Renal pelvis (tissue), 4 donors: ENCODE data around the gene BCOR. TPM values are rescaled to one million over a fixed set of nuclear protein-coding genes. Genes with fewer than 3 reads are reported as not detected.

ENCODE experiments used
- DNase-seq: peaks from one replicate; pipeline ENCODE4 v3.0.0-alpha.2; 2013
- polyA plus RNA-seq, 3 donors: library from polyadenylated mRNA; unstranded; fragments of 120-200 nt; gene quantifications; one replicate each; pipeline ENCODE4 v1.2.1, GENCODE V29; 2013; ENCODE audit not compliant: insufficient read length in 3 of 3

BCOR gene
- polyA plus RNA-seq, 3 donors: 51.6 to 53.9 (median 53.3) TPM

DNA sequence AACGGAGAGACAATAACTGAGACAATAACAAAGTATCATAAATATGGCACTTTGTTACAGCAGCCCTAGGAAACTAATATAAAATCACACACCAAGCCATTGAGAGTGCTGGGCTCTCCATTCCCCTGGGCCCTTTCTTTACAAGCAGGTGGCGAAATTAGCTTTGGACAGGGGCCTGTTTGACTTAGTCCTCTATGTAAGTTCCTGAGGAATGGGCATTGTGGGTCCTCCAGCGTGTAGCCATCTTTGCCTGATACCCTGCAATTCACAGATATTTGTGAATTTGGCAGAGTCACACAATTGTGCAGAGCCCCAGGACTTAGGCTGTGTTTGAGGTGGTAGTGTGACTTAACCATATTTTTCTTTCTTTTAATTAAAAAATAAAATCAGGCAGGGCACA, 67.6 kb downstream of the BCOR start:
- DNase-seq: no peak

DNA sequence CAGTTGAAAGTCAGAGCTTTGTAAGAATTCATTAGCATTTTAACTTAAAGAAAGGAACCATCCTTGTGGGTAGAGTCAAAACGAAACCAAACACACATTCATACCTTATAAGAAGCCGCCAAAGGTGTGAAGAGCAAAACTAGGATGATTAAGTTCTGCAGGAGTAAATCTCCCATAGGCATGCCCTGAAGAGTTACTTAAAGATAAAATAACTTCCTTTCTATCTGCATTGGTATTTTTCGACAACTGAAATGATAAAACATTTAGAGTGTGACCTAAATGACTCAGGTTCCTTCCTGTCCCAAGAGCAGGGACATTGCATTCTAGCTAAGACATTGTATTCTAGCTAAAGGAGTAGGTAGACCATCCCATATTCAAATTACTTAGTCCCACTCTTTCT, 75.3 kb downstream of the BCOR start:
- no peak for DNase-seq

DNA sequence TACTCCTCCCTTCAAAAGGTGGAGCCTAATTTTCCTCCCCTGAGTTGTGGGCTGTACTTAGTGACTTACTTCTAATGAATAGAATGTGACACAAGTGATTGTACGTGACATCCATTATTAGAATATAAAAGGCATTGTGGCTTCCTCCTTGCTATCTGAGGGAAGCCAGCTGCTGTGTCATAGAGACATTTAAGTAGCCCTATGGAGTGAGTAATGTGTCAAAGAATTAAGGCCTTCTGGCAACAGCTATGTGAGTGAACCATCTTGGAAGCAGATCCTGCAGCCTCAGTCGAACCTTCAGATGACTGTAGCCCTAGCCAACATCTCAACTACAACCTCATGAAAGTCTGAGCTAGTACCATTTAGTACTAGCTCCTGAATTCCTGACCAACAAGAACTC, 76.1 kb downstream of the BCOR start:
- no peak for DNase-seq

DNA sequence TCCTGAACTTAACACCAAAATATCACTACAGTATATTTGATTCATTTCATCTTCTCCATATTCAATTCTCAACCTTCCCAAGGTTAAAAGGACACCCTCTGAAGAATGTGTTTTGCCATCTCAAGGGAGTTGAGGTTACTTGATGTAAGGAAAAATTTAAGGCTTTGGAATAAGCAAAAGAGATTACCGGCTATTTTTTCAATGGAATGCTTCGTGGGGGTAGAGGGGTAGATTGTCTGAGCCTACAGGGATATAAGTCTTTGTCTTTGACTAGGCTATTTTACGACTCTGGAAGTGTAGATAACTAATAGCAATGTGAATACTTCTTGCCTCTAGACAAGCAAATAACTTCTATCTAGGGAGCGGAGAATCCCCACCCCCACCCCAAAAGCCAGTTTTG, 78.2 kb downstream of the BCOR start:
- DNase-seq: no peak

DNA sequence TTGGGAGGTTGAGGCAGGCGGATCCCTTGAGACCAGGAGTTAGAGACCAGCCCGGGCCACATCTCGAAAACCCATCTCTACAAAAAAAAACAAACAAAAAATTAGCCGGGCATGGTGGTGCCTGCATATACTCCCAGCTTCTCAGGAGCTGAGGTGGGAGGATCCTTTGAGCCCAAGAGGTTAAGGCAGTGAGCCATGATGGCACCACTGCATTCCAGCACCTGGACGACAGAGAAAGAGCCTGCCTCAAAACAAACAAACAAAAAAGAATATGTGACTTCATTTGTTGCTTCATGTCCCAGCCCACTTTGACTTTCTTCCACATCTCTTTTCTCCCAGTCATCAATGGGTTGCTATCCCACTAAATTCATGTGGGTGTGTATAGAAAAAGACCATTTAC, 79.7 kb downstream of the BCOR start:
- DNase-seq: no peak

DNA sequence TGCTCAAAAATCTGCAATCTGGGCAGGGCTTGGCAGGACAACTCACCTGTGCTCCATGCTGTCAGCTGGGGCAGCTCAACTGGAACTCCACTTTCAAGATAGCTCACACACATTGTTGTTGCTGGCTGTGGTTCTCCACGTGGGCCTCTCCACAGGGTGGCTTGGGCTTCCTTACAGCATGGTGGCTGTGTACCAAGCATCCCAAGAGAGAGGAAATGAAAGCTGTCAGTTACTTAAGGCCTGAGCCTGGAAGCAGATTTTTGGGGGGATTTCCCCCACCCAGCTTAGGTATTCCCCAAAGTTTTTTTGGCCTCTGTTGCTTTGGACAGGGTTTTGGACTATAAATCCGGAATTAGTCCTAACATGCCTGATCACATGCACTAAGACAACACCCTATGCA, 81.0 kb downstream of the BCOR start:
- DNase-seq: no peak

DNA sequence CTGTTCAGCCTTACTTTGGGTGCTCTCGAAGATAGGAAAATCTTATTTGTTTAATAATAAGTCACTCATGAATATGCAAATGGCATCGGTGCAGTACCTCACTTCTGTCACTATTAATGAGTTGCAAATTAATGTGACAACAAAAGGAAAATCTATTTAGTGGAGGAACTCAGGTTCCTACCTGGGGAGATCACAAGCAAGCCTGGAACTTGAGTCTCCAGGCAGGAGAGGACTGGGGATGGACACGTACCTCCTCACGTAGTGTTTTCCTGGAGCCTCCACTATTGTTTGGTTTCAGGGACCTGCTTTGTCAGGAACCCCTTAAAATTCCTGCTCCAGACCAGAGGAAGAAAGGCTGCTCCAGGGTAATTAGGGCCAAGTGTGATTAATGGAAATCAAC, 82.1 kb downstream of the BCOR start:
- DNase-seq: no peak

DNA sequence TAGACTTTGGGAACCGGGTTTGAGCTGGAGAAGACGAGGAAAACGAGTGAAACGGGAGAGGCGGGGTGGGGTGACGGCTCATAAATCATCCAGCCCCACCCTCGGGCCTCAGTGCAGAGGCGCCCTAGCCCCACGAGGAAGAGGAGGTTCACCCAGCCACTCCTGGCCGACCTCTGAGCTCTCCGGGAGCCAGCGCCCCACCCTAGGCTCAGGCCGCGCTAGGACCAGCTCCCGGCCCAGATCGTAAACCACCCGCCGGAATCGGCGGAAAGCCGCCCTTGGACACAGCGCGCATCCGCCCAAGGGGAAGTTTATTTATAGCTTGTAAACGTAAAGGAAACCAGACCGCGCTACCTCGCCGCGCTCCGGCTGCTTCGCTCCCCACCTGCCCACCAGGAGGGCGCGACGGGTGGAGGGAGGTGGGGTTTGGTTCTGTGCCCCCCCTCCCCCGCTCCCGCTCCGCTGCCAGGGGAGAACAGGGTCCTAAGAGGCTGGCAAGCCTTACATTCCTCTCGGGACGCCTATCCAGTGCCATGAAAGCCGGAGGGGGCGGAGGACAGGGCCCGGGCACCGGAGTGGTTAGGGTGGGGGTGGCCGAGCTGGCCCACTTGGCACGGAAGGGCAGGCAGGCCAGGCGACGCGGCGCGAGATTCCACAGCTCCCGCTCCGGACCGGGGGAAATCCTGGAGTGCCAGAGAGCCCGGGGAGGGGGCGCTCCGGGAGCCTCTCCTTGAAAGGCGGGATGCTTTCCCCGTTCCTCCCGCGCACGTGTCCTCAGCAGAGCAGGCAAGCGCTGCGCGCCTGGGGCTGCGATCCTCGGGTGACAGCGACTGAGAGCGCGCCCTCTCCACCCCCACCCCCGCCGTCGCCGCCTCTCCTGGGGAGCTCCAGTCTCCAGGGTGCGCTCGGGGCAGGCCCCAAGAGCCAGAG, 84.2 kb downstream of the BCOR start:
- peak; percentile 71 for DNase-seq

DNA sequence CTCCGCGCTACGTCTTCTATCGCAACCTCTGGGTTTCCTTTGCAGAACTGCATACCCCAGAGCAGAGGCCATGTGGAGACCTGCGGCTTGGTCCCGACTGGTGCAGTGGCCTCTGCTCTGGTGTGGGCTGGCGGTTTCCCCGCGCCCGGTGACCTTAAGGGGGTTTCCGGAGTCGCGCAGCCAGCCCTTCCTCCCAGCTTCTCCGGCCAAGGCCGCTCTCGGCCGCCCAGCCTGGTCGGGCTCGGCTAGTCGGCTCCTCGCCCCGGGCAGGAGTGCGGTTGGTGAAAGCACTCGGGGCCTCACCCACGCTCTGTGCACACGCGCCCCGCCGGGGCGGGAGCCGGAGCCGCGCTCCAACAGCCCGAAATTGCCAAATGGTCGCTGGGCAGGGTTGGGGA, 84.9 kb downstream of the BCOR start:
- no peak for DNase-seq

DNA sequence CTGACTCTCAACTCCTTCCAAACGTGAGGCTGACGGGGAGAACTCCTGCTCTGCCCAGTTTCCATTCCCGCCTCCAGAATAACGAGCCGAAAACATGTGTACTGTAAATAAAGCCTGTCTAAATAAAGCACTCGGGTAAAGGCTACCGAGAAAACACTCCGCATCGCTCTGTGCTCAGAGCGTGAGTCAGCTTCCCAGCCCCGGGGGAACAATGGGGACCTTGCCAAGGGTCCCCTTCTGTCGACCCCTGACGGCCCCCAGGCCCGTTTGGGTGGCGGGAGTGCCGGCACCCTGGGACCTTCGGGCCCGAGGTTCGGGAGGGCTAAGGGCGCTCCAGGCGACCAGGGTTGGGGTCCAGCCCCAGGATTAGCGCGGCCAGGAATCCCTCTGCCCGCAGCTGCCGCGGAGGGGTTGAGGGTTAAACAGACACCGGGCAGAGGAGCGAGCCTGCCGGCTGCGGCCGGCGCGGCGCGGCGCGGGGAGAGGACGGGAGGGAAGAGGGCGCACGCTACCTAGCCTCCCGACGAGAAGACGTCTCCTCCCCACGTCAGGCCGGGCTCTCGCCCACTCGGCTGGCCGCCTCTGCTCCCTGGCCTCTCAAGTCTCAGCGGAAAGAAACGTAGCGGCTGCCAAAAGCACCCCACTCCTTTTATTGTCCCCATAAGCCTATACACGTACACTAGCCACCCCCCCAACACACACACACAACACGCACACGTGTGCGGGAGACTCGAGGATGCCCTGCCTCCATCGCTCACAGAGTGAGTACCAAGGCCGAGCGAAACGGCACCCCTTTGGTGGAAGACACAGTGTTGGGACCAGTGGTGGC, 85.5 kb downstream of the BCOR start:
- DNase-seq: no peak

DNA sequence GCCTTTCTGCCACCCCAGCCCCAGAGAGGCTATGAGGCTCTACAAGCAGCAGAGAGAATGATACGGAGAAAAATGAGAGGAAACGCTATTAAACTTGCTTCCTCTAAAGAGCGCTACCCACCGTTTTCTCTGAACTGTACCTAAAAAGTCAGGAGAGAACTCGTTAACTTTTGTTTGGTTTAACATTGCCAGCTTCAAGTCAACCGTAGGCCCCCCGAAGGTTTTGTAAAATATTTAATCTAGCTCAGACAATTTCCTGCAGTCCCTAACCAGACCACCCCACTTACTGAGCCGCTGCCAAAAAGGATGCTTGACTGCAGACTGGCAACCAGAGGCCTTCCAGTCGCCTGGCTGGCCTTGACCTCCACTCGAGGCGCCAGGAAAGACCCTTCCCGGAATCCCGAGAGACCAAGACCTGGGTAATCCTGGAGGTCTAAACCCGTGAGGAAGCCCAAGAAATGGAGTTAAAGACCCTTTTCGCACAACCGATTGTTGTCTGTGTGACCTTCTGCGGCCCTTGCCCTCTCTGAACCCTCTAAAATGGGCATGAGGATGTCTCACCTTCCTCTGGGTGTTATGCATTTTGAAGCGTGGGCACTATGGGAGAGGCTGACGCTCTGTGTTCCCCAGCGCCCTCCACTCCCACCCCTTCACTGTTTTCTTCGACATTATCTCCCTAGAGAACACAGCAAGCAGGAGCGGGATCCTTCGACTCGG, 86.3 kb downstream of the BCOR start:
- no peak for DNase-seq

DNA sequence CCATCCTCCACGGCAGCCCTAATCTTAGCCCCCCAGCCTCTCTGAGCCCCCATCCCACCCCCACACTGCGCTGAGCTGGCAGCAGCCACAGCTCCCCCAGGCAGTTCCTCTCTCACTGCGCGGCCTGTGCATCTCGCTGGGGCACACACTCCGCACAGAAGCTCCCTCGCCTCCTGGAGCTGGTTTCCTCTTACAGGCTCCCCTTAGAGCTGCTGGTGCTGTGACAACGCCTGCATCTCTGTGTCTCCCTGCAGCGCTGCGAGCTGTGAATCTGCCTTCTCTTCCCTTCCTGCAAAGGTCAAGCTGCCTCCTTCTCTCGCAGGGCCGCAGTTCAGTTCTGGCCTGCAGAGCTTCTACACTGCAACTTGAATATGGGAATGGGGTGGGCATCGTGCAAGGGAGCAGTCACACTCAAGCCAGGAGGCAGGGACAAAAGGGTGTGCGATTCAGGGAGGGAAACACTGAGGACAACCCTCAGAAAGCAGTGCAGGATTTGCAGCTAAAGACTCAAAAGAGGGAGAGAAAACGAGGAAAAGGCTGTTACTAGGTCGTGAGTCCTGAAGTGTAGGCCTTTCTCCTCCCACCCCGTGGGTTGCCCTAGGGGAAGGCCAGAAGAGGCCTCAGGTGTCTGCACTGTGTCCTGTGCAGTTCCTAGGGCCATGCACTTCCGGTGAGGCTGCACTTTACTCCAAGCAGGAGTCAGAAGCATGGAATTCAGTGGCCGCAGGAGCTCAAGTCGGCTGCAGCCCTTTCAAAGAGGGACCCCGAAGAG, 87.0 kb downstream of the BCOR start:
- DNase-seq: no peak

DNA sequence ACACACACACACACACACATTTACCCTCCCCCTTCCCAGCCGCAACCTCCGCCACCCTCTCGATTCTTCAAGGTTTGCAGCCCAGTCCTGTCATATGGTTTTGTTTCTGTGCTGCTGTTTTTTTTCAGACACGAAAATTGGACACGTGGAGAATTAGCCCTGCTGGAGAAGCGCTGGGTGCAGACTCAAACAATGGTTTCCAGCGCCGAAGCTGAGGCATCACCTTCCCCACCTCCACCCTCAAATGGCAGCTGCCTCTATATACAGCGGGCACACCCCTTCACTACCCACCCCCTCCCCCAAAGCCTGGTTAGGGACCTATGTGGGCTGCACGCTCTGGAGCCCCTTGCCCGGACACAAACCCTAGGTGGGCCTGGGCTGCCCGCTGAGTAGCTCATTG, 87.9 kb downstream of the BCOR start:
- DNase-seq: no peak

DNA sequence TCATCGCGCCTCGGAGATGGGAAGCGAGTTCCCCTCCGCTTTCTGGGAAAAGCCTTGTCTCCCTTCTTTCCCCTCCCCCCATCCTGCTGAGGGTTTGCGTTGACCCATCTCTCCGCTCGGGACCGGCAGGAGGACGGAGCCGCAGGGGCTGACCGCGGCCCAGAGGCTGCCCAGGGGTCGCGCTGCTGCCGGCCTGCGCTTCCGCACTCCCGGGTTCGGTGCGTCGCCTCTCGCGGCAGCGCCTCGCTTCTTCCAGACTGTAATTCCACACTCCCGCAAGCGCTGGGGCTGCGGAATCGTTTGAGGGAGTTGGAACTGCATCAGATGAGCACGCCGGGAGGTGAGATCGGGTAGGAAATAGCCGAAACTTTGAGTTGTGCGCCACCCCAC, 88.3 kb downstream of the BCOR start:
- no peak for DNase-seq

DNA sequence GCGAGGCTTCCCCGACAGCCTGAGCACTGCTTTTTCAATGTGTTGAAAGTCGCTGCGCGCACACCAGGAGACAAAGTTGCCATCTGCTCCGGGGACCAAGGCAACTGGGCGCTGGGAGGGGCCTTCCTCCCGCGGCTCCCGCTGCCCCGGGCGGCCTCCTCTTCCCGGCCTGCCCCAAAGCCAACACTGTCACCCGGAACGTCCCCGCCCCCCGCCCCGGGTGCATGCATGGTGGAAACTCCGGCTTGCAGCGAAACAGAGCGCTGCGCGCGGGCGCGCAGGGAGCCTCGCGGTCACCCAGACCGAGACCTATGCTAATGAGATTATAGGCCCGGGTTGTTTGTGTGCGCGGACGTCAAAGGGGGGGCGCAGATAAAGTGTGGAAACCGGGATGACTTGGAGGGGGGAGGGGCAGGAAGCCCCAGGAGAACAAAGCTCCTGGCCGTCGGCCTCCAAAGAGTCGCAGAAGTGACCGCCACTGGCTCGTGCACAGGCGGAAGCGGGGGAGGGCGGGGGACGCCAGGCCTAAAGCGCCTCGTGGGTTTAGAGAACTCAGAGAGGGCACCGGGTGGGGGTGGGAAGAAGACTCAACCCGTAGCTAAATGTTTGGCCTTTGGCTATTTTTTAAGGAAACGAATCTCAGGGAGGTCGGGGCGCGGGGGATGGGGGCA, 88.8 kb downstream of the BCOR start:
- no peak for DNase-seq

DNA sequence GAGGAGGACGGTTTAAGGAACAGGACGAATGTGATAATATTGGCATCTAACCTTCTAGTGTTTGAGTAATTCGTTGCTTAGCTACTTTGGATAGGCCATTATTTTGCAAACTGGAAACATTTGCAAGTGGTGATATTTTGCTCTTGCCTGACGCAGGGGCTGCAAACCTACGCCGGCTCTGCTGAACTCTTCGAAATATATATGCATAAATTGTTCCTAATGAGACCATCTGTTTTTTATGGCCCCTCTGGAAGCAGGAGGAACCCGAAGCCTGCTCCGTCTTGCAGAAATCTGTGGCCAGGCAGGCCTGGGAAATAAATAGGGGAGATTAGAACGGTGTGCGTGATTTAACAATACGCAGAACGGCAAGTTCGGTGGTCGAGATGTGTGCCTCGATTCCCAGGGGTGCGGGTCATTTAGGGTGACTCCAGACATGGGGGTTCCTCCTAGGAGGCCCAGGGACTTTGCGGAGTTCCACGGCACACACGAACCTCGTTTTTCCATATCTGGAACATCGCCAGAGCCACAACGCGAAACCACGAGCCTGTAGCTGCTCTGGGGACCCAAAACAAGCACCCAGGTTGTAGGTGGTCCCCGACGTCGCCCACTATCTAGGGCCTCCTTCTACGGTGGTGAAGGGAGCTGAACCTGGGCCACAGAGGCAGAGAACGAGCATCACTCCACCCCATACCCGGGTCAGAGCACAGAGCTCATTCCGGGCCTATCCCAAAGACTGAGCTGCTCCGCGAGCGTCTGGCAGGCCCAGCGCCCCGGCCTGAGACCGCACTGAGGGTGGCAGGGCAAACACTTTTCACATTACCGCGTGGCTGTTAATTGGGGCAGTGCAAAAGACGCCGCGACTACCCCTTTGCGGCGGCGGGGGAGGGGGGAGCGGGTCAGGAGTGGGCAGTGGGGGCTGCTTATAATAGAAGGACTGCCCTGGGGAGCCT, 89.7 kb downstream of the BCOR start:
- DNase-seq: no peak

DNA sequence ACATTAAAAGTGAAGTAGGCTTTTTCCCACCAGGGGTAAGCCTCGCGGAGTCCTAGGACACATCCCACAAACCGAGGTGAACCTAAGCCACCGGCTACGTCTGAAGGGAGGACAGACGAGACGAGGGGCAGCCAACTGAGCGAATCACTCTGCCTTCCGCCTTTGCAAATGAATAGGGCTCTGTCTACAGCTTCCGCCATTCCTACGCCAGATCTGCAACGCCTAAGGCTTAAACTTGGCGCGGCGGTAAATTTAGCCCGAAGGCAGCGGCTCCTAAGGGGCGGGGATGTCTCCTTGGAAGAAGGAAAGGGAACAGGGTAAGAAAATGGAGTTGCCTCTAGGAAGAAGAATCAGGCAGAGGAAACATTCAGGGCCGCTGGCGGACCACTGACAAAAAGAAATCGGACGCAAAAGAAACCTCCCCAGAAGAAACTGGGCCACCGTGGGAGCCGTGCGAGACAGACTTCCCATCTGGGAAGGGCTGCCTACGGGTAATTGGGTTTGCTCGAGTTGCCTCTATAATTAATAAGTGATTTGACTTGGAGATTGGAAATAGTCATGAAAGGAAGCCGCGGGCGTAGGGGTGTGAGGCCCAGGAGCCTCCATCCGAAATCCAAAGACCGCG, 90.5 kb downstream of the BCOR start:
- no peak for DNase-seq

DNA sequence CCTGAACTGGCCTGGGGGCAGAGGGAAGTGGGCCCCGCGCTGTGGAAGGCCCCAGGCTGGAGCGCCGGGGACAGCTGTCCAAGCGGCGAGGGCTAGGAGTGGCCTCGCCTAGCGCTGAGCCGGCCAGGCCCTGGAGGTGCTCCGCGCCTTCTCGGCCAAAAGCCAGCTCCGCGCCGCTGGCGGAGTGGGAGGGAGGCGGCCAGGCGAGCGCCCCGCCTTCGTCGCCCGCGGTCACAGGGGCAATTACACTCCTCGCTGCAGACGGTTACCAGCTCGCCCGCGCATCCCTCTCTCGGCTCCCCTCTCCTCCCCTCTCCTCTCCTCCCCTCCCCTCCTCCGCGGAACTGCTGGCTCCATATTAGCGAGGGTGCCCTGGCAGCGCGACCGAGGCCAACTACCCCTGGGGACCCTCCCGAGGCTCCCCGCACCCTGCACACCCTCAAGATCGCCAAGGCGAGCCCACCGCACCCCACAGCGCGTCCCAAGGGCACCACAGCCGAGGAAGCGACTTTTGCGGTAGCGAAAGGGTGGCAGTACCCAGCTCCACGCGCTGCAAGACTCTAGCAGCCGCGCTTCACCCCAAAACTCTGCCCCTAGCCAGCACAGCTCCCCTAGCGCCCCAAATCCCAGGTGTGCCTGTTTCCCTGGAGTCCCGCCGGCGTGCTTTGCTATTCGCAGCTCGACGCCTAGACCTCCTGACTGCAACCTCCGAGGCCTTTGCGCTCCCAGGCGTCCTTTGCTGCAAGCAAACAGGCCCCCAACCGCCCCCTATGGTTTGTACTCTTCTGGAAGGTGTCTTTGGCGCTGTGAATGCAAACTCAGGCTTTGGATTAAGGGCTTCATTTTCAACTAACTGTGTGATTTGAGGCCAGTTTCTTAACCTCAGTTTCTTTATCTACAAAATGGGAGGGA, 91.4 kb downstream of the BCOR start:
- no peak for DNase-seq
